Coronary artery (tissue), 2 donors: ENCODE results near the gene HK2.

Source experiments
- DNase-seq: peaks from one replicate; pipeline ENCODE4 v3.0.0-alpha.2; 2017; ENCODE audit warnings: low spot score
- H3K27ac ChIP-seq, 2 donors: fragments of 200-600 bp; sonication (generic); one replicate each; pipeline ENCODE4 v1.5.1; 2016 to 2019
- H3K4me3 ChIP-seq: fragments of 200-600 bp; sonication (generic); 2 replicates; pipeline ENCODE4 v1.5.1; 2016; ENCODE audit warnings: mild to moderate bottlenecking, moderate library complexity
- CTCF ChIP-seq: fragments of 200-600 bp; sonication (generic); IDR thresholded peaks from one replicate; pipeline ENCODE4 v1.5.1; 2019; ENCODE audit warnings: antibody characterized with exemption

The HK2 gene

GRCh38 chr2:74878551-74878950 is 44.6 kb downstream of the HK2 start:
- no peak for TF ChIP-seq CTCF
- no peak overlapping the region for H3K27ac ChIP-seq
- H3K4me3 ChIP-seq = no peak overlapping the region
- no peak for DNase-seq

- no peak for TF ChIP-seq CTCF
- Histone ChIP-seq H3K27ac (no peak overlapping the region), H3K4me3 (no peak overlapping the region)
- DNase-seq = no peak
Measured at GRCh38 chr2:74880054-74880728, 46.3 kb downstream of the HK2 start.

GRCh38 chr2:74881176-74881575 is 47.2 kb downstream of the HK2 start:
- Histone ChIP-seq H3K27ac (no peak overlapping the region), H3K4me3 (no peak overlapping the region)
- no peak for DNase-seq
- no peak for TF ChIP-seq CTCF

- no peak overlapping the region for H3K27ac ChIP-seq
- no peak for DNase-seq
- no peak for TF ChIP-seq CTCF
- no peak overlapping the region for H3K4me3 ChIP-seq
Measured at GRCh38 chr2:74881626-74882298, 47.8 kb downstream of the HK2 start.

GRCh38 chr2:74882299-74882687 is 48.4 kb downstream of the HK2 start:
- H3K27ac ChIP-seq = no peak overlapping the region
- DNase-seq = no peak
- H3K4me3 ChIP-seq = no peak overlapping the region
- TF ChIP-seq CTCF = no peak

GRCh38 chr2:74883011-74883410 is 49.1 kb downstream of the HK2 start:
- TF ChIP-seq CTCF = no peak
- DNase-seq = no peak

More at GRCh38 chr2:74883011-74883410, 49.1 kb downstream of the HK2 start:
- Histone ChIP-seq H3K4me3 (no peak overlapping the region), H3K27ac (no peak overlapping the region)
